MM.1S (cell line): ENCODE results near the gene PSMC6.

Experiments used
- CTCF ChIP-seq: fragments of 300-600 bp; sonication (generic); IDR thresholded peaks from 2 replicates; pipeline ENCODE4 v1.5.1; 2016; ENCODE audit warnings: antibody characterized with exemption, low read length, mixed read lengths
- EZH2 ChIP-seq: fragments of 300-600 bp; sonication (generic); optimal IDR thresholded peaks from 2 replicates; pipeline ENCODE3; 2017; ENCODE audit warnings: low read depth, mild to moderate bottlenecking, antibody characterized with exemption, low read length, mixed read lengths

- TF ChIP-seq CTCF: no peak
- no peak for TF ChIP-seq EZH2
These were observed 26.8 kb downstream of the PSMC6 start for GRCh38 chr14:52733824-52734223.
